Measurements from ENCODE around the gene MAP3K6. TPM values are rescaled to one million over a fixed set of nuclear protein-coding genes. Genes with fewer than 3 reads are reported as not detected.

The MAP3K6 gene
- total RNA-seq, 4 donors from 2014 or later = 82.2 to 122 (median 101) TPM

DNA sequence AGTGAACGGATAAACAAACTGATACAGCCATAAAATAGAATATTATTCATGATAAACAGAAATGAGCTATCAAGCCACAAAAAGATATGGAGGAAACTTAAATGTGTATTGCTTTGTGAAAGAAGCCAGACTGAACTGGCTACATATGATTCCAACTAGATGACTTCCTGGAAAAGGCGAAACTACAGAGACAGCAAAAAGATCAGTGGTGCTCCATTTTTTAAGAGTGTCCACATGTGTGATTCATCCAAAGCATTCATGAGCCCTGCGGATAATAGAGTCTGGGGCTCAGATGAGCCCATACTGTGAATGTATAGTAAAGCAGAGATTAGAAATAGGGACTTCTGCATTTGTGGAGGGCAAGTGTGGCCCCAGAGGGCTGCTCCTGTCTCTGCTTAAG, 52.6 kb downstream of the MAP3K6 start:
- DNase-seq (ENCODE audit: low spot score in 2 of 2) = no peak
- TF ChIP-seq POLR2A (IDR thresholded peaks at IDR 0.05) (no peak), CTCF (IDR thresholded peaks at IDR 0.05) (no peak), EP300 (IDR thresholded peaks at IDR 0.05) (no peak)
- Histone ChIP-seq H3K27ac (no peak overlapping the region), H3K4me3 (no peak overlapping the region), H3K36me3 (peaks cover 0 to 18% (median 0%) of the 10 kb centered on the region in 3 donors), H3K4me1 (peaks cover 0 to 5% (median 0%) of the 10 kb centered on the region in 4 donors), H3K9me3 (no peaks in the 10 kb centered on the region), H3K27me3 (no peaks in the 10 kb centered on the region)
- WGBS, 2 donors = 69 to 78% methylated on average over 3 of the region's 3 CpGs

DNA sequence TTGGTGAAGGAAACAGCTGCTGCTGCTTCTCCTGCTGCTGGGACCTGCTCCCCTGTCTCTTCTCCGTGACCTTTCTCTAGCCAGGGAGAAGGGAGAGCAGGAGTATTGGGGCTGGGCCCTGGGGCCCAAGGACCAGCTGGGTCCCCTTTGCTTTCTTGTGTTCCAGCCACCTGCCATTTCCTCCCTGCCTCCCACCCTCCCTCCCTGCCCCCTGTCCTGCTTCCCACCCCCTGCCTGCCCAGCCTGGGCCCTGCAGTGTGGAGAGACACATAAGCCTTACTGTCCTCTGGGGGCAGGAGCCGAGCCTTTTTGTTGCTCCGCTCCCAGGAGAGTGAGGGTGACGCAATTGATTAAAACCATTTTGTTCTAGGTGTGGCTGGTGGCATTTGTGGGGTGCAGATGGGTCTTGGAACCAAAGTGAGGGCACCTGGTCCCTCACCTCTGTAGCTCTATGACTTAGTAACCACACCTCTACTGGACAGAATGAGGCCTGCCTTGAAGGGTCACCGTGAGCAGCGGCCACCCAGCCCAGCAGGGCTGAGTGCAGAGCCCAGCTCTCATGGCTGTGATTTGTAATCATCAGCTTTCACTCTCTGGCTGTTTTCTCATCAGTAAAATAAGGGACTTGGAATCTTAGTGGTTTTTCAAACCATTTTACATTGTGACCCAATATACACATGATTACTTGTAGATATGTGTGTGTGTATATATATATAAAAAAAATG, 58.7 kb downstream of the MAP3K6 start:
- 80 to 82% methylated on average over 6 of the region's 6 CpGs for WGBS, 2 donors
- no peak for DNase-seq (ENCODE audit: low spot score in 2 of 2)
- H3K36me3 ChIP-seq = peaks cover 0 to 71% (median 0%) of the 10 kb centered on the region in 3 donors
- no peak for TF ChIP-seq CTCF (IDR thresholded peaks at IDR 0.05)
- TF ChIP-seq POLR2A (IDR thresholded peaks at IDR 0.05) = no peak
- no peak for TF ChIP-seq EP300 (IDR thresholded peaks at IDR 0.05)
- no peak overlapping the region for H3K27ac ChIP-seq
- H3K4me3 ChIP-seq = no peak overlapping the region
- H3K9me3 ChIP-seq = no peaks in the 10 kb centered on the region
- H3K27me3 ChIP-seq = no peaks in the 10 kb centered on the region
- H3K4me1 ChIP-seq = peaks cover 0 to 4% (median 0%) of the 10 kb centered on the region in 4 donors

DNA sequence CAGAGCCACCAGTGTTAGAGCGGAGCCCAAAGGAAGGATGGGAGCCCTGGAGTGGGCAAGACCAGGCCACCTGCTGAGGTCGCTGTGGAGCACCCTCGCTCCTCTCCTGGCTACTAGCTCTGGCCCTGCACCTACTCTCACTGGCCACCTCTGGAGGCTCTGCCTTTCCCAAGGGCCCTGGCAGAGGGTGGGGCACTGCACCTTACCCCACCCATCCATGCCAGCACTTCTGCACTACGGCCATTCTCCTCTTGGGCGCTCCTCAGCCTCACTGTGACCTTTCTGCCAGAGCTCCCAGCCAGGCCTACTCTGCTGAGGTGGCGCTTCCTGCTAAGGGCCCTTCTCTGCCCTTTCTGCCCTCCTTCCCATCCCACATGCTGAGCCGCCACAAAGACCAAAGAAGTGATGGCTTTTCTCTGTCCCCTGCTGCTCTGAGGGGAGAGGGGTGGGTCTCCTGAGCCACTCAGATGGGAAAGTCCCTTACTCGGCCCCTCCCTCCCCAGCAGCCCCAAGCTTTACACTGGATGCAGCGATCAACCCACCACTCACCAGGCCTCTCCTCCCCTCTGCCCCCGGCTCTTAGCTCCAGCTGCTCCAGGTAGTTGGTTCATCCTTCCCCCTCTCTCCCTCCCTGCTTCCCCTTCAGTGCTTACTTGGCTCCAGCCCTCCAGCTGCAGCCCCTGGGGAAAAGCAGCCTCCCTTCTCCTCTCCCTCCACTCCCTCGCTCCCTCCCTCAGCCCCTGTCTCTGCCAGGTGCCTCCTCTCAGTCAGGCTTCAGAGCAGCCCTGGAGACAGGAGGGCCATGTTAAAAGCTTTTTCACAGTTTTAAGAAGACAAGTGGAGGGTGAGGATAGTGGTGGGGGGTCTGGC, 59.6 kb downstream of the MAP3K6 start:
- no peaks in the 10 kb centered on the region for H3K9me3 ChIP-seq
- no peak for TF ChIP-seq CTCF (IDR thresholded peaks at IDR 0.05)
- TF ChIP-seq EP300 (IDR thresholded peaks at IDR 0.05) = no peak
- TF ChIP-seq POLR2A (IDR thresholded peaks at IDR 0.05) = no peak
- 60 to 78% methylated on average over 11 of the region's 11 CpGs for WGBS, 2 donors
- H3K36me3 ChIP-seq = peaks cover 0 to 80% (median 0%) of the 10 kb centered on the region in 3 donors
- no peak for DNase-seq (ENCODE audit: low spot score in 2 of 2)
- H3K27ac ChIP-seq = no peak overlapping the region
- H3K4me3 ChIP-seq = no peak overlapping the region
- peaks cover 0 to 4% (median 0%) of the 10 kb centered on the region in 4 donors for H3K4me1 ChIP-seq
- no peaks in the 10 kb centered on the region for H3K27me3 ChIP-seq

DNA sequence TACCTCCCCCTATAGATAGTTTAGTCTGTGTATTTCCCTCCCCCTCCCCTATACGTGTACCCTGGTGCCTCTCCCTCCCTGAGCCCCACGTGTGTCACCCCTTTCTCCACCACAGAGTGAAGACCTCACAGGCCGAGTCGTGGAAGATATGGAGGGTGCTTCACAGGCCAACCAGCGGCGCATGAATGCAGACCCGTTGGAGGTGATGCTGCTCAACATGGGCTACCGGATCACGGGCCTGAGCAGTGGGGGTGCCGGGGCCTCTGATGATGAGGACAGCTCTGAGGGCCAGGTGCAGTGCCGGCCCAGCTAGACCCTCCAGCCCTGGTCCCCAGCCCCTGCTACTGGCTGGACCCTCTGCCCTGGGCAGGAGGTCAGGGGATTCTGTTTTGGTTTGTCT, 60.7 kb downstream of the MAP3K6 start:
- peaks cover 0 to 86% (median 9%) of the 10 kb centered on the region in 3 donors for H3K36me3 ChIP-seq

More for the DNA sequence above, 60.7 kb downstream of the MAP3K6 start:
- TF ChIP-seq EP300 (IDR thresholded peaks at IDR 0.05) (no peak), CTCF (IDR thresholded peaks at IDR 0.05) (no peak), POLR2A (IDR thresholded peaks at IDR 0.05) (no peak)
- Histone ChIP-seq H3K27ac (no peak overlapping the region), H3K27me3 (no peaks in the 10 kb centered on the region), H3K4me1 (peaks cover 0 to 10% (median 2%) of the 10 kb centered on the region in 4 donors), H3K4me3 (no peak overlapping the region), H3K9me3 (no peaks in the 10 kb centered on the region)
- DNase-seq (ENCODE audit: low spot score in 2 of 2) = no peak
- 81 to 84% methylated on average over 11 of the region's 11 CpGs for WGBS, 2 donors

Small RNA genes lying within 50 kb of the gene (small RNA-seq; reads per million reads assigned to genes)
- not detected for gene RNU6-48P

Other genes with a start within 250 kb of the MAP3K6 start
- 10 to 100 TPM in 1 of 4 donors, 1 to 10 TPM in 3; 5.9 to 21.9 (median 7.8) TPM for gene SLC9A1, start 211.8 kb downstream of the MAP3K6 start, total RNA-seq
- 10 to 100 TPM; 33.0 to 51.0 (median 38.4) TPM for gene WDTC1, start 132.3 kb downstream of the MAP3K6 start, total RNA-seq
- 10 to 100 TPM; 21.4 to 35.4 (median 27.5) TPM for gene TMEM222, start 44.8 kb downstream of the MAP3K6 start, total RNA-seq
- 1 to 10 TPM; 1.2 to 2.7 (median 1.7) TPM for gene SYTL1, start 24.9 kb downstream of the MAP3K6 start, total RNA-seq
- gene FCN3, start 7.9 kb upstream of the MAP3K6 start, total RNA-seq = 1 to 10 TPM in 3 of 4 donors, not detected in 1; 2.5 to 8.7 (median 3.7) TPM
- gene CD164L2, start 16.4 kb upstream of the MAP3K6 start, total RNA-seq = not detected
- not detected for gene GPR3, start 25.7 kb upstream of the MAP3K6 start, total RNA-seq
- gene WASF2, start 123.2 kb upstream of the MAP3K6 start, total RNA-seq = 10 to 100 TPM; 74.9 to 95.9 (median 83.4) TPM
- 10 to 100 TPM; 26.4 to 39.9 (median 34.6) TPM for gene AHDC1, start 237.2 kb upstream of the MAP3K6 start, total RNA-seq